Left ventricle myocardium inferior (tissue), 1 donor: ENCODE results near the gene SLIT3. TPM values are rescaled to one million over a fixed set of nuclear protein-coding genes. Genes with fewer than 3 reads are reported as not detected.

ENCODE experiments used
- DNase-seq: peaks from one replicate; pipeline ENCODE4 v3.0.0-alpha.2; 2020
- H3K27ac ChIP-seq: fragments of 200-600 bp; replicated peaks from 2 replicates; pipeline ENCODE4 v1.8.0; 2021
- H3K27me3 ChIP-seq: fragments of 200-600 bp; 2 replicates; pipeline ENCODE4 v1.8.0; 2021; ENCODE audit warnings: low read depth
- H3K36me3 ChIP-seq: fragments of 200-600 bp; 2 replicates; pipeline ENCODE4 v1.8.0; 2021
- H3K4me1 ChIP-seq: fragments of 200-600 bp; 2 replicates; pipeline ENCODE4 v1.8.0; 2021
- H3K4me3 ChIP-seq: fragments of 200-600 bp; 2 replicates; pipeline ENCODE4 v1.8.0; 2021; ENCODE audit warnings: mild to moderate bottlenecking, moderate library complexity
- H3K9me3 ChIP-seq: fragments of 200-600 bp; replicated peaks from 2 replicates; pipeline ENCODE4 v1.8.0; 2021
- CTCF ChIP-seq: fragments of 200-600 bp; IDR thresholded peaks from 2 replicates; pipeline ENCODE4 v1.8.0; 2021; ENCODE audit warnings: antibody characterized with exemption, mild to moderate bottlenecking, borderline replicate concordance
- intact Hi-C: fragments of 100-400 bp; cut with micrococcal nuclease; formaldehyde crosslinking; loops from one replicate; pipeline ENCODE4 v1.11.0; 2022
- total RNA-seq: library from RNA; stranded (reverse); fragmentation: NEBNext Ultra II Directional; extraction: Animal tissue kit (Norgen Biotek cat#: 25700); gene quantifications from one replicate; pipeline ENCODE4 v1.2.1, GENCODE V29; 2021
- donor health status: DM: no; HTN: yes; CAD: no; lungs with severe emphysema.

The SLIT3 gene
- total RNA-seq, 1 donor from 2014 or later, result 22.7 TPM

GRCh38 chr5:169192536-169192935 lies 108.4 kb downstream of the SLIT3 start:
- Histone ChIP-seq H3K4me3 (no peak overlapping the region), H3K9me3 (no peaks in the 10 kb centered on the region), H3K4me1 (no peaks in the 10 kb centered on the region), H3K36me3 (no peaks in the 10 kb centered on the region), H3K27ac (no peak overlapping the region), H3K27me3 (no peaks in the 10 kb centered on the region)
- no peak for DNase-seq
- TF ChIP-seq CTCF, result no peak
- intact Hi-C loops, result no loop called here

GRCh38 chr5:169190849-169191248 lies 110.1 kb downstream of the SLIT3 start:
- no peak for TF ChIP-seq CTCF
- H3K4me3 ChIP-seq, result no peak overlapping the region
- H3K9me3 ChIP-seq, result no peaks in the 10 kb centered on the region
- no peaks in the 10 kb centered on the region for H3K27me3 ChIP-seq
- no peak overlapping the region for H3K27ac ChIP-seq
- intact Hi-C loops, result no loop called here
- DNase-seq, result no peak
- no peaks in the 10 kb centered on the region for H3K36me3 ChIP-seq
- H3K4me1 ChIP-seq, result no peaks in the 10 kb centered on the region

- no peak for TF ChIP-seq CTCF
- no peak overlapping the region for H3K27ac ChIP-seq
- peaks cover 5% of the 10 kb centered on the region for H3K4me1 ChIP-seq
- DNase-seq, result no peak
- H3K9me3 ChIP-seq, result no peaks in the 10 kb centered on the region
- no peak overlapping the region for H3K4me3 ChIP-seq
- intact Hi-C loops, result no loop called here
- H3K27me3 ChIP-seq, result no peaks in the 10 kb centered on the region
- H3K36me3 ChIP-seq, result no peaks in the 10 kb centered on the region
Measured at GRCh38 chr5:169185626-169186025, 115.3 kb downstream of the SLIT3 start.

GRCh38 chr5:169183576-169183975 lies 117.4 kb downstream of the SLIT3 start:
- no peak for TF ChIP-seq CTCF

GRCh38 chr5:169182797-169183196 lies 118.1 kb downstream of the SLIT3 start:
- no peak for TF ChIP-seq CTCF
- H3K27ac ChIP-seq, result no peak overlapping the region
- no peaks in the 10 kb centered on the region for H3K27me3 ChIP-seq
- no peaks in the 10 kb centered on the region for H3K36me3 ChIP-seq
- intact Hi-C loops, result no loop called here
- DNase-seq, result no peak
- peaks cover 9% of the 10 kb centered on the region for H3K4me1 ChIP-seq
- H3K9me3 ChIP-seq, result no peaks in the 10 kb centered on the region
- H3K4me3 ChIP-seq, result no peak overlapping the region

More at GRCh38 chr5:169183576-169183975, 117.4 kb downstream of the SLIT3 start:
- intact Hi-C loops, result no loop called here
- no peak overlapping the region for H3K27ac ChIP-seq
- peaks cover 5% of the 10 kb centered on the region for H3K4me1 ChIP-seq
- no peaks in the 10 kb centered on the region for H3K36me3 ChIP-seq
- no peak for DNase-seq
- H3K4me3 ChIP-seq, result no peak overlapping the region
- no peaks in the 10 kb centered on the region for H3K9me3 ChIP-seq
- H3K27me3 ChIP-seq, result no peaks in the 10 kb centered on the region

- no peak for DNase-seq
- intact Hi-C loops, result no loop called here
- Histone ChIP-seq H3K27ac (no peak overlapping the region), H3K27me3 (no peaks in the 10 kb centered on the region), H3K4me3 (no peak overlapping the region), H3K36me3 (no peaks in the 10 kb centered on the region), H3K9me3 (no peaks in the 10 kb centered on the region), H3K4me1 (peaks cover 10% of the 10 kb centered on the region)
- TF ChIP-seq CTCF, result no peak
Measured at GRCh38 chr5:169181814-169182213, 119.1 kb downstream of the SLIT3 start.
